GM21576 (cell line): ENCODE measurements around the gene DLG1.

ENCODE experiments used
- ATAC-seq: cut with Tn5 transposase; IDR thresholded peaks from one replicate; pipeline ENCODE4 v1.9.1; 2021; ENCODE audit warnings: mild to moderate bottlenecking, moderate library complexity; ENCODE audit not compliant: unreplicated experiment

Gene DLG1

DNA sequence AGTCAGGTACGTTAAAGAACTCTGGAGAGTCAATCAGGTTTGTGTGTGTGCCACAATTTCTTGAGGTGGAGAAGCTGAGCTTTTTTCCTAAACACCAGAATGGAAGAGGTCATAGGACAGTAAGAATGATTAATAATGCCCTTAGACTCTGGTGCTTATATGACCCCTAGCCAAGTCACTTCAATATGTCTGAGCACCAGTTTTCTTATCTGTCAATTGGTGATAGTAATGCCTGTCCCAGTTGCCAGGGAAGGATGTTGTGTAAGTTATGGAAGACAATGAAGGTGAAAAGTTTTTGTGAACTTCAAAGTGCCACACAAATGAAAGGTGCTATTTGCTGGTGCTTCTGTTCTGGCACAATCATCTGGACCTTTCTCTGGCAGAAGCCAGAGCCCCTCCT is 22.2 kb upstream of the DLG1 start:
- no peak for ATAC-seq

DNA sequence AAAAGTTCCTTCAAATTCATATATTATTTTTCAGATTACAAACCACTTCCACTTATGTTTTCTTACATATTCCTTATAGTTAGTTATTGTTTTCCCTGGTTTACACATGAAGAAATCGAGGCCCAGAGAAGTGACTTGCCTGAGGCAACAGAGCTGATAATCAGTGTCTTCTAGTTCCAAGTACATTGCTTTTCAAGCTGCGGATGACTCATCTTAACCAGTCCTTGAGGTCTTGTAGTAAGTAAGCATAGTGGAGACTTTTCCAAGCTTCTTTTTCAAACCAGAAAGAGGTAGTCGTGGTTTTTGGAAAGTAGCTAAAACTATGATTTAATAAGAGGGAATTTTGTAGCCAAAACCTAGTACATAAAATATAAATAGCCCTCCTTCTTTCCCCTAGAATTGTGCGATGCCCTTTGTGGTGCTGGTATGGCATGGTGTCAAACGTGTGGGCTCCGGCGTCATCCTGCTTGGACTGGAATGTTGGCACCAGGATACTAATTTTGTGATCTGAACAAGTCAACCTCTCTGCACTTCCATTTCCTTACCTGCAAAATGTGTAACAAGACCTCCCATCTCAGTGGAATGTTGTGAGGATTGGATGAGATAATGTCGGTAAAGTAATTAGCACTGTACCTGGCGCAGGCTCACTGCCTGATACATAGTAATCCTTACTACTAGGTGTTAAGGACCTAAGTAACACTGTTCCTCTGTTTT is 19.0 kb upstream of the DLG1 start:
- ATAC-seq, result no peak

- ATAC-seq, result no peak
Measured at GRCh38 chr3:197312431-197312830, 14.0 kb upstream of the DLG1 start.

DNA sequence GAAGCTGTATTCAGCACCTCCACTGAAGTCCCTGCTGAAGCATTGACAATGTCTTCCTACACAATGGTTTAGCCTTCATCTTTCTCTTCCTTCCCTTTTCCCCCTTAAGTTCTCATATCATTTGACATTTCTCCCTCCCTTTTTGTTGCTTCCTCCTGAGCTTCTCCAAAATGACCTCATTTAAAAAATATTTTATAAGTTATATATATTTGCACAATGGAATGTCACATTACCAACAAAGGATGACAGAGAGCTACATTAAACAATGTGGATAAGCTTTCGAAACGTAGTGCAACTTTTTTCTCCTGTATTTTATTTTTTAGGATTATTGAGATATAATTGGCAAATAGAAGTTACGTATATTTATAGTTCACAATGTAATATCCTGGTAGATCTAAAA is 13.2 kb upstream of the DLG1 start:
- ATAC-seq, result no peak

- ATAC-seq, result no peak
Measured at GRCh38 chr3:197309528-197310361, 11.3 kb upstream of the DLG1 start.

GRCh38 chr3:197308591-197308990 is 10.2 kb upstream of the DLG1 start:
- ATAC-seq, result no peak

DNA sequence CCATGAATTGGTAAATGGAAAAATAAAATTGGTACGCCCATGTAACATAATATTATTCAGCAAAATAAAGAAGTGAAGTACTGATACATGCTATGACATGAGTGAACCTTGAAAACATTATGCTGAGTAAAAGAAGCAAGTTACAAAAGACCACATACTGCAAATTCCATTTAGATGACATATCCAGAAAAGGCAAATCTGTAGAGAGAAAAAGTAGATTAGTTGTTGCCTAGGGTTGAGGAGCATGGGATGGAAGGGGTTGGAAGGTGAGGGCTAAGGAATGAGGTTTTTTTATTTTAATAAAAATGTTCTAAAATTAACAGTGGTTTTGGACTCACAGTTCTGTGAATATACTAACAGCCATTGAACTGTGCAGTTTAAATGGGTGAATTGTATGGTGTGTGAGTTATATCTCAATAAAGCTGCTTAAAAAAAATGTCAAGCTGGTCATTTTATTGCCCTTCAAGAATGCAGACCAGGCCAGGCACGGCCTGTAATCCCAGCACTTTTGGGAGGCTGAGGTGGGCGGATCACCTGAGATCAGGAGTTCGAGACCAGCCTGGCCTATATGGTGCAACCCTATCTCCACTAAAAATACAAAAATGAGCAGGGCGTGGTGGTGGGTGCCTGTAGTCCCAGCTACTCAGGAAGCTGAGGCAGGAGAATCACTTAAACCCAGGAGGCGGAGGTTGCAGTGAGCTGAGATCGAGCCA is 8.1 kb upstream of the DLG1 start:
- no peak for ATAC-seq

DNA sequence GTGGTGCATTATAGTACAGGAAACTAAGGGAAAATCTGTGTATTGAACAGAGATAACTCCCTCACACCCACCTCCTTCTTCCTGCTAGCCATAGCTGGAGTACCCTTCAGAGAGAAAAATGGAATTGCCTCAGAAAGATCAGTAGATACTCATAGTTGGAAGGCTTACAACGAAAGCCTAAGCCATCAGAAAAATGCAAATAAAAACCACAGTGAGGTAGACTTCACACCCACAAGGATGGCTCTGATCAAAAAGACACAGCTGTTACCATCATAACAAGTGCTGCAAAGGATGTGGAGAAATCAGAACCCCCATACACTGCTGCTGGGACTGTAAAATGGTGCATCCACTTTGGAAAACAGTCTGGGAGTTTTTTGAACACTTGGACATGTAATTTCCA is 7.4 kb upstream of the DLG1 start:
- peak; percentile 87 for ATAC-seq

DNA sequence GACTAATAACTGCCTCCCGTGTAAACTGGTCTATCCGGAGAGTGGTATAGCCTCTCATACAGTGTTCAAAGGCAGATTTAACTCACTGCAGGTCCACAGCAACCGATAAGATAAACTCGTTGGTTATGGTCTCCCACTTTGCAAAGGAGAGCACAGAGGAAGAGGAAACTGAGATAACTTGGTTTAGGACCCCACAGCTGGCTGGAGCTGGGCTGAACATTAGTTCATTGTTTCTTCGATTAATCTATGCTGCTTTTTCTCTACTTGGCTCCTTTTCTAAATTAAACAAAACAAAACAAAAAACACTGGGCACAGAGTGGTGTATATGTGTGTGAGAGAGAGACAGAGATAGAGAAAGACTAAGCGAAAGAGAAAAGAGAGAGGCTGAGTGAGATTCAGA is 5.0 kb upstream of the DLG1 start:
- no peak for ATAC-seq

- no peak for ATAC-seq
Measured at GRCh38 chr3:197302696-197303341, 4.4 kb upstream of the DLG1 start.

DNA sequence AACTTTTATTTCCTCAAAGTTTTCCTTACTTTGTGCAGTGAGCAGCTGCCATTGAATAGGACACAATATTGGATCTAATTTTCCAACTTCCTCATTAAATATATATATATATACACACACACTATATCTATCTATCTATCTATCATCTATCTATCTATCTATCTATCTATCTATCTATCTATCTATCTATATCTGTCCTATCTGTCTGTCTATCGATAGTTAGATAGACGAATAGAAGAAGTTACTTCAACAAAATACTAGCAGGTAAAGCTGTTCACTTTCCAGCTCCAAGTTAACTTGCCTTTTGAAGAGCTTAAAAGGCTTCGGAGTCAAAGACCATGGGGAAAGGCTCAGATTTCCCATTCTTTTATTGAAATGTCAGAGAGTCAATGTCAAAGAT is 3.6 kb upstream of the DLG1 start:
- no peak for ATAC-seq

GRCh38 chr3:197300361-197300760 is 1.9 kb upstream of the DLG1 start:
- no peak for ATAC-seq

- no peak for ATAC-seq
Measured at GRCh38 chr3:197298945-197299854, 788 bp upstream of the DLG1 start.

DNA sequence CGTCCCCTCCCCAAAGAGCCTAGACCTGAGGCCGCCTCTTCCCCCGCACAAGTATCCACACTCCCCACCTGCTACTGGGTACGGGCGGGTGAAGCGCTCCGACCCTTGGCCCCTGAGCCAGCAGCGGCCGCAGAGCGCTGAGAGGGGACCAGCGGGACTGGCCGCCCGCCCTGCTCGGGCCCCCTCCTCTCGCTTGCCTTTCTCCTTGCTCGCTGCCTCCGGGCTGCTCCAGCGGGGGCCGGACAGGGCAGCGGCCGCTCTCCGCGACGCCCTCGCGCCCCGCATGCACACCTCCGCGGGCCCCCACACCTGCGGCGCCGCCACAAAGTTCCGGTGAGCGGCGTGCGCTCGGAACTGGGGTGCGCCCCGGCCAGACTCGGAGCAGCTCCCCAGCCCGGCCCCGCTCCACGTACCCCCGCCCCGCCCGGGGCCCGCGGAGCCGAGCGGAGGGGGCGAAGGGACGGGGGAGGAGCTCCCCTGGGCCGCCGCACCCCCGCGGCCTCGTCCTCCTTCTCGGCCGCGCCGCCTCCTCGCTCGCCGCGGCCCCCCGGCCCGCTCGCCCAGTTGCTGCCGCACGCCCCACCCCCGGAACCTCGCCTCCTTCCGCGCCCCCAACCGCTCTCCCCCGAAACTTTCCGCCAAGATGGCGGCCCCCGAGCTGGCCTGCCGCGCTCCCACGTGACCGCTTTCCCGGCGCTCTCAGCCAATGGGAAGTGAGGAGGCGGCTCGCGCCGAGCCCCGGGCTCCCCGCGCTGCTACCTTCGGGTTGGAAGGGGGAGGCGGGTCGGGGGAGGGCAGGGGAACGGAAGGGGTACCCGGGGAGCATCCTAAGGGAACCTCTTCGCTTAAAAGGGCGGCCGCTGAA is 704 bp downstream of the DLG1 start:
- peak; percentile 66 for ATAC-seq

- ATAC-seq, result no peak
Measured at GRCh38 chr3:197297002-197297401, 1.4 kb downstream of the DLG1 start.

DNA sequence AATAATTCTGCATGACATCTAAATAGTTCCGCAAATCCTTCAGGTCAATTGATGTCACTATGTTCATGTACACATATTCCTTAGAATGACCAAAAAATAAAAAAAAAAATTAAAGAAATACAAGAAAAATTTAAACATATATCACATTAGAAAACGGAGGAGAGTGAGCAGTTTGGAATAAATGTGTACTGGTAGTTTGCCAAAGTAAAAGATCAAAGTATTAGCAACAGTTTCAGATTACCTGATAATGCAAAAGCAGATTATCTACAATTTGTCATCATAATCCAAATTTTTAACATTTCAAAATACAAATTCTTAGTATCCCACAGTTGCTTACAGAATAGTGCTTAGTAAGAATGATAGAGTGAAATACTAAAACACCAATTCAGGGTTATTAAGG is 1.9 kb downstream of the DLG1 start:
- ATAC-seq, result no peak

- no peak for ATAC-seq
Measured at GRCh38 chr3:197295871-197296270, 2.5 kb downstream of the DLG1 start.

- no peak for ATAC-seq
Measured at GRCh38 chr3:197293605-197294237, 4.7 kb downstream of the DLG1 start.

DNA sequence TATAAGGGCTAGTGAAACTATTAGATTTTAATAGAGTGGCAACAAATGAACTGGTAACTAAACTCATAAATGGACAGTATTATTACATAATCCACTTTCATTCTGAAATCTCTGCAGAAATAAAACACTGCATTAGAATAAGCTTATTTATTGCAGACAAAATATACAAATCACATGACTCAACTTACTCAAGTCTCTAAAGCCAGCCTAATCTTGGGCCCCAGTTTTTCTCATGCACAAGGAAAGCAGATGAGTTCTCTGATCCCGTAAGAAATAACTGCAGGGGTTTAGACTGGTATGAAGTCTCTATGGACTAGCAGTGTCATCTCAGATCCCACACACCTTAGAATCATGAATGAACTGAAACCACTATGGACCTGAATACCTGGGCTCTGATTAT is 5.8 kb downstream of the DLG1 start:
- no peak for ATAC-seq
